Measurements from ENCODE around the gene ANKRD65. TPM values are rescaled to one million over a fixed set of nuclear protein-coding genes. Genes with fewer than 3 reads are reported as not detected.
A peak's percentile ranks its signal among the peaks of the same experiment; 100 is the strongest.

ANKRD65 gene
- polyA plus RNA-seq, 1 donor (not counting 4 experiments of a cell fraction or from before 2014, with no cell fraction given): 4.6 TPM

DNA sequence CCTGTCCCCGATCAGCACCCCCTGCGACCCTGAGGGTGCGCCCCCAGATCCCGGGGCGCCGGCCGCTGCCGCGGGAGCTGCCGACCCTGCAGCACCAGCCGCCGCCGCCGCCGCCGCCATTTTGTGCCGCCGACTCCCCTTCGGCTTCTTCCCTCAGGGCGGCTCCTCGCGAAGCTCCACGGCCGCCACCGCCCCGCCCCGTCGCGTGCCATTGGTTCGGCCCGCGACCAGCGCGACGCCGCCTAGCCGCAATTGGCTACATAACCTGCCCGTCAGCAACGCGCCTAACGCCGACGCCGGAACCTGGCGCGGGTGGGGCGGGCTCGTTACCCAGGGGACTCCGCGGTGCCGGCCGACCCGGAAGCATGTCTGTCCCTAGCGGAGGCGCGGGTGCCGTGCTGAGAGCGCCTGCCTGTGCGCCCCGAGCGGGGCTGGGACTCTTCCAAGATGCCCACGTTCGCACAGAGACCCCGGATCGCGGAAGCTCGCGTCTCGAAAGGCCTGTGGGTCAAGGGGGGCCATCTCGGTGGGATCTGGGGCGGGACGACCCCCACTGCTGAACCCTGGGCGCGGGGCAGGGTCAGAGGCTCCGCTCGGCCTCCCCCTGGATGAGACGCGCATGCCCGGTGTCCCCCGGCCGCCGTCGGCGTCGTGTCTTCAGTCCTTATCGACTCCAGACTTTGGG, 21.7 kb downstream of the ANKRD65 start, which contains the start of gene CCNL2:
Gene CCNL2 (minus strand): TSS at position 149 of the 685 bp plus-strand sequence. CDS start 29 bp downstream, at position 120.
- FAIRE-seq: no peak
- peak within 1 kb of the TSS; percentile 84 for H3K27ac ChIP-seq (ENCODE audit: control insufficient read depth, insufficient read depth, low read length)
- dilution Hi-C loops (cut with MboI; ENCODE audit: extremely low pct_ligation_motif_present, low sequenced_read_pairs): no loop called here

GRCh38 chr1:1398677-1399186, 22.3 kb downstream of the ANKRD65 start:
- peak overlapping the region; percentile 86 for H2AFZ ChIP-seq (ENCODE audit: control insufficient read depth, low read length)
- H4K20me1 ChIP-seq (ENCODE audit: control insufficient read depth, extremely low read depth, insufficient read depth, low read length): peaks cover 7% of the 10 kb centered on the region
- no peak for TF ChIP-seq EZH2 (IDR thresholded peaks at IDR 0.05; ENCODE audit: low read length)
- TF ChIP-seq CTCF (optimal IDR thresholded peaks at IDR 0.05 in 1 of 3, IDR thresholded peaks at IDR 0.05 in 1 of 3, conservative IDR thresholded peaks at IDR 0.05 in 1 of 3; ENCODE audit: extremely low read depth in 1 of 3, insufficient read depth in 2 of 3, low read length in 3 of 3): no peak
- H3K9me3 ChIP-seq (ENCODE audit: control insufficient read depth, low read depth, low read length): no peaks in the 10 kb centered on the region
- H3K36me3 ChIP-seq (ENCODE audit: control insufficient read depth in 2 of 2, extremely low read depth in 1 of 2, insufficient read depth in 2 of 2, low read length in 2 of 2): peaks cover 29 to 47% of the 10 kb centered on the region in 2 experiments
- dilution Hi-C loops (cut with MboI; ENCODE audit: extremely low pct_ligation_motif_present, low sequenced_read_pairs): no loop called here
- H3K79me2 ChIP-seq (ENCODE audit: control insufficient read depth, insufficient read depth, low read length): peaks cover 65% of the 10 kb centered on the region
- no peak for FAIRE-seq
- peak overlapping the region; percentile 92 to 97 (median 97) for H3K4me3 ChIP-seq (ENCODE audit: control insufficient read depth in 2 of 3, extremely low read depth in 1 of 3, insufficient read depth in 2 of 3, low read depth in 1 of 3, low read length in 3 of 3)
- no peaks in the 10 kb centered on the region for H3K27me3 ChIP-seq (ENCODE audit: control insufficient read depth, extremely low read depth, insufficient read depth, low read length)
- peak overlapping the region; percentile 90 for H3K9ac ChIP-seq (ENCODE audit: control insufficient read depth, extremely low read depth, insufficient read depth, low read length)
- DNase-seq (ENCODE audit: low read depth, low spot score): no peak
- H3K9me1 ChIP-seq (ENCODE audit: control insufficient read depth, extremely low read depth, insufficient read depth, low read length): no peaks in the 10 kb centered on the region
- H3K27ac ChIP-seq (ENCODE audit: control insufficient read depth, insufficient read depth, low read length): peak overlapping the region; percentile 84
- peaks cover 37% of the 10 kb centered on the region for H3K4me1 ChIP-seq (ENCODE audit: control insufficient read depth, extremely low read depth, insufficient read depth, low read length)
- H3K4me2 ChIP-seq (ENCODE audit: control insufficient read depth, extremely low read depth, insufficient read depth, low read depth, low read length): peak overlapping the region; percentile 98

More for the DNA sequence above, 21.7 kb downstream of the ANKRD65 start, which contains the start of gene CCNL2:
- Histone ChIP-seq H3K4me2 (ENCODE audit: control insufficient read depth, extremely low read depth, insufficient read depth, low read depth, low read length) (peak within 1 kb of the TSS; percentile 98), H3K9me3 (ENCODE audit: control insufficient read depth, low read depth, low read length) (no peaks in the 10 kb centered on the region), H3K9me1 (ENCODE audit: control insufficient read depth, extremely low read depth, insufficient read depth, low read length) (no peaks in the 10 kb centered on the region), H3K79me2 (ENCODE audit: control insufficient read depth, insufficient read depth, low read length) (peaks cover 62% of the 10 kb centered on the region), H3K9ac (ENCODE audit: control insufficient read depth, extremely low read depth, insufficient read depth, low read length) (peak within 1 kb of the TSS; percentile 90), H3K36me3 (ENCODE audit: control insufficient read depth in 2 of 2, extremely low read depth in 1 of 2, insufficient read depth in 2 of 2, low read length in 2 of 2) (peaks cover 29 to 42% of the 10 kb centered on the region in 2 experiments), H4K20me1 (ENCODE audit: control insufficient read depth, extremely low read depth, insufficient read depth, low read length) (peaks cover 7% of the 10 kb centered on the region), H3K4me3 (ENCODE audit: control insufficient read depth in 2 of 3, extremely low read depth in 1 of 3, insufficient read depth in 2 of 3, low read depth in 1 of 3, low read length in 3 of 3) (peak within 1 kb of the TSS; percentile 92 to 97 (median 97)), H3K27me3 (ENCODE audit: control insufficient read depth, extremely low read depth, insufficient read depth, low read length) (no peaks in the 10 kb centered on the region), H2AFZ (ENCODE audit: control insufficient read depth, low read length) (peak within 1 kb of the TSS; percentile 86), H3K4me1 (ENCODE audit: control insufficient read depth, extremely low read depth, insufficient read depth, low read length) (peaks cover 37% of the 10 kb centered on the region)
- TF ChIP-seq EZH2 (IDR thresholded peaks at IDR 0.05; ENCODE audit: low read length): no peak
- TF ChIP-seq CTCF (optimal IDR thresholded peaks at IDR 0.05 in 1 of 3, IDR thresholded peaks at IDR 0.05 in 1 of 3, conservative IDR thresholded peaks at IDR 0.05 in 1 of 3; ENCODE audit: extremely low read depth in 1 of 3, insufficient read depth in 2 of 3, low read length in 3 of 3): peak; percentile 34 to 74 (median 39)
- DNase-seq (ENCODE audit: low read depth, low spot score): peak; percentile 68
